Esophagus squamous epithelium (tissue), 5 donors: Measurements from ENCODE around the gene MUC20. TPM values are rescaled to one million over a fixed set of nuclear protein-coding genes. Genes with fewer than 3 reads are reported as not detected.
"Not testable (repeated sequence)": the region's sequence is repeated elsewhere in the genome, so short reads cannot be mapped to it uniquely, and the experiment has no call there.

ENCODE experiments used
- DNase-seq: peaks from one replicate; lab custom pipeline; 2025; lab: John Stamatoyannopoulos, UW
- H3K27ac ChIP-seq, 4 donors: fragments of 200-600 bp; sonication (generic); one replicate each; pipeline ENCODE4 v1.5.1; 2016 to 2019; ENCODE audit warnings: mild to moderate bottlenecking in 1 of 4
- H3K27me3 ChIP-seq, 4 donors: fragments of 200-600 bp; sonication (generic); 1 replicate in 3 of 4; 2 replicates in 1 of 4; pipeline versions ENCODE4 v1.5.1 to v1.6.0; 2017 to 2021; ENCODE audit warnings: antibody characterized with exemption in 1 of 4
- H3K36me3 ChIP-seq, 3 donors: fragments of 200-600 bp; sonication (generic); one replicate each; pipeline ENCODE4 v1.5.1; 2016 to 2019
- H3K4me1 ChIP-seq, 3 donors: fragments of 200-600 bp; sonication (generic); one replicate each; pipeline ENCODE4 v1.5.1; 2017 to 2019
- H3K4me3 ChIP-seq, 4 donors: fragments of 200-600 bp; sonication (generic); 1 replicate in 3 of 4; 2 replicates in 1 of 4; pipeline ENCODE4 v1.5.1; 2016 to 2019; ENCODE audit warnings: mild to moderate bottlenecking in 2 of 4, moderate library complexity in 1 of 4
- H3K9me3 ChIP-seq, 3 donors: fragments of 200-600 bp; sonication (generic); one replicate each; pipeline ENCODE4 v1.5.1; 2016 to 2019
- POLR2A ChIP-seq, 4 donors: fragments of 450-650 bp; IDR thresholded peaks; one replicate each; pipeline ENCODE4 v1.6.1; 2017; ENCODE audit warnings: antibody characterized with exemption in 4 of 4, mild to moderate bottlenecking in 4 of 4, moderate library complexity in 3 of 4
- WGBS, 2 donors: methylation state at CpG; one replicate each; pipeline ENCODE4 v1.1.5; 2018; 5-methylcytosine and 5-hydroxymethylcytosine counted together
- intact Hi-C: fragments of 100-400 bp; cut with DNase I; formaldehyde crosslinking; loops from one replicate; pipeline ENCODE4 v1.15.0; 2022
- total RNA-seq, 4 donors: library from RNA; depleted of rRNA; stranded (reverse); fragments of >200 nt; gene quantifications; one replicate each; pipeline ENCODE4 v1.1.0, GENCODE V29; 2016
- TF ChIP-seq, protein P1 (sequence below), 6 experiments: fragments of 450-650 bp in 4 of 6; fragments of 200-600 bp in 2 of 6; sonication (generic) in 2 of 6; IDR thresholded peaks; one replicate each; pipeline ENCODE4 v1.5.1; 2016 to 2019; ENCODE audit warnings: antibody characterized with exemption in 6 of 6, mild to moderate bottlenecking in 4 of 6, moderate library complexity in 4 of 6
- donor health status: DM: yes; HTN: yes; CAD: no.

The MUC20 gene
- total RNA-seq, 4 donors from 2014 or later, result 14.1 to 64.1 (median 25.7) TPM

DNA sequence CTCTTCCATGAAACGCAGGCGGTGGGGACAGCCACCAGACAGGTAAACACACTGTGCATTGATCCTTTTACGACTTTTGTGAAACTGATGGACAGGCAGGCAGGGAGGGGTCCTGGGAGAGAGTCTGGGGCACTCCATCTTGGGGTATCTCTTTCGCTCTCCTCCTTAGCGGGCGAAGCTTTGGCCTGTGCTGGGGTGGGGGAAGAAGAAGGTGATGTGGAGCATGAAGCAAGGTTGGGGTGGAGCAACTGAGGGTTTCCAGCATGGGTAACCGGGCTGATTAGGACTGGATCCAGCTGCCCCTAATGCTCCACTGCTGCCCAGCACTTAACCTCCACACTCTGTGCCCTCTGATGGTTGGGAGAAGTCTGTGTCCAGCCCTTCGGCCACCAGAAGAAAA is 25.6 kb downstream of the MUC20 start:
- peaks cover 0 to 7% (median 0%) of the 10 kb centered on the region in 3 donors for H3K4me1 ChIP-seq
- H3K36me3 ChIP-seq, result no peaks in the 10 kb centered on the region
- H3K9me3 ChIP-seq, result no peaks in the 10 kb centered on the region
- peaks cover 0 to 28% (median 3%) of the 10 kb centered on the region in 4 donors for H3K27me3 ChIP-seq
- 81 to 93% methylated on average over 4 to 8 of the region's 8 CpGs for WGBS, 2 donors
- no peak overlapping the region for H3K27ac ChIP-seq
- no peak for TF ChIP-seq POLR2A (IDR thresholded peaks at IDR 0.05)
- TF ChIP-seq, protein P1, sequence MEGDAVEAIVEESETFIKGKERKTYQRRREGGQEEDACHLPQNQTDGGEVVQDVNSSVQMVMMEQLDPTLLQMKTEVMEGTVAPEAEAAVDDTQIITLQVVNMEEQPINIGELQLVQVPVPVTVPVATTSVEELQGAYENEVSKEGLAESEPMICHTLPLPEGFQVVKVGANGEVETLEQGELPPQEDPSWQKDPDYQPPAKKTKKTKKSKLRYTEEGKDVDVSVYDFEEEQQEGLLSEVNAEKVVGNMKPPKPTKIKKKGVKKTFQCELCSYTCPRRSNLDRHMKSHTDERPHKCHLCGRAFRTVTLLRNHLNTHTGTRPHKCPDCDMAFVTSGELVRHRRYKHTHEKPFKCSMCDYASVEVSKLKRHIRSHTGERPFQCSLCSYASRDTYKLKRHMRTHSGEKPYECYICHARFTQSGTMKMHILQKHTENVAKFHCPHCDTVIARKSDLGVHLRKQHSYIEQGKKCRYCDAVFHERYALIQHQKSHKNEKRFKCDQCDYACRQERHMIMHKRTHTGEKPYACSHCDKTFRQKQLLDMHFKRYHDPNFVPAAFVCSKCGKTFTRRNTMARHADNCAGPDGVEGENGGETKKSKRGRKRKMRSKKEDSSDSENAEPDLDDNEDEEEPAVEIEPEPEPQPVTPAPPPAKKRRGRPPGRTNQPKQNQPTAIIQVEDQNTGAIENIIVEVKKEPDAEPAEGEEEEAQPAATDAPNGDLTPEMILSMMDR (IDR thresholded peaks at IDR 0.05), result no peak
- no peak for DNase-seq
- H3K4me3 ChIP-seq, result no peak overlapping the region
- intact Hi-C loops, result no loop called here

DNA sequence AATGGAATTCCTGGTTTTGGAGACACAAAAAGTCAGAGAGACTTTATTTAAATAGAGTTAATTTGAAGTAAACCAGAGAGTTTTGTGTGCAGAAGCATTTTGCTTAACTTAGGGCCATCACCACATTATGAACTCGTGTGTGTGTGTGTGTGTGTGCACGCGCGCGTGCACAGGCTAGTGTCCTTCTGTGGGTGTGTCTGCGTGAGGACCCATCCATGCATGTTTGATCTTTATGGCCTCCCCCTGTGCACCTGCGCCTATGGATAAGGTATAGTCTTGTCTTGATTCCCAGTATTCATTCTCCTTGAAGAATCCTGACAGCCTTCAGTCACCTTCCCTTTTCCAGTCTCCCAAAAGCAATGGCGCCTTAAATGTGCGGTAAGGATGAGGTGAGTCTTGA is 26.0 kb downstream of the MUC20 start:
- Histone ChIP-seq H3K4me1 (peaks cover 0 to 7% (median 0%) of the 10 kb centered on the region in 3 donors), H3K27me3 (peaks cover 0 to 28% (median 3%) of the 10 kb centered on the region in 4 donors), H3K27ac (no peak overlapping the region), H3K9me3 (no peaks in the 10 kb centered on the region), H3K36me3 (no peaks in the 10 kb centered on the region), H3K4me3 (no peak overlapping the region)
- 86 to 90% methylated on average over 7 of the region's 9 CpGs for WGBS, 2 donors
- no peak for DNase-seq
- intact Hi-C loops, result no loop called here
- TF ChIP-seq, protein P1 (IDR thresholded peaks at IDR 0.05), result no peak
- TF ChIP-seq POLR2A (IDR thresholded peaks at IDR 0.05), result no peak

DNA sequence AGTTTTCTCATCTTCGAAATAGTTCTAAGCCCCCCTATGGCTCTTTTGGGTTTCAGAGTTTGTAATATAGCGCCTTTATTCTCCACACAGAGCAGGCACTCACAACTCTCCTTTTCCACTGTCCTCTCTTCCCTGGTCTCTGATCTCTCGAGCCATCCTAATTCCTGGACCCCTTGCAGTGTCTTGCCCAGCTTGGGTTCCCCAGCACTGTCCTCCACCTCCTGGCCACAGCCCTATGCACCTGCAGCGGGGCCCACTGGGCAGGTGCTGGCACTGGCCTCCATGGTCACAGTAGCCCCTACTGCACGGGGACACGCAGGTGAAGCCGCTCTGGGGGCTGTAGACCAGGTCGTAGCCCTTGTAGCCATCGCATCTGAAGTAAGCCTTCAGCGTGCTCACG is 27.9 kb downstream of the MUC20 start:
- H3K36me3 ChIP-seq, result no peaks in the 10 kb centered on the region
- intact Hi-C loops, result no loop called here
- H3K4me3 ChIP-seq, result no peak overlapping the region
- H3K4me1 ChIP-seq, result peaks cover 0 to 7% (median 0%) of the 10 kb centered on the region in 3 donors
- no peak overlapping the region for H3K27ac ChIP-seq
- 93 to 98% methylated on average over 9 to 11 of the region's 11 CpGs for WGBS, 2 donors
- DNase-seq, result no peak
- peaks cover 0 to 40% (median 3%) of the 10 kb centered on the region in 4 donors for H3K27me3 ChIP-seq
- TF ChIP-seq, protein P1 (IDR thresholded peaks at IDR 0.05), result no peak
- TF ChIP-seq POLR2A (IDR thresholded peaks at IDR 0.05), result no peak
- H3K9me3 ChIP-seq, result no peaks in the 10 kb centered on the region

DNA sequence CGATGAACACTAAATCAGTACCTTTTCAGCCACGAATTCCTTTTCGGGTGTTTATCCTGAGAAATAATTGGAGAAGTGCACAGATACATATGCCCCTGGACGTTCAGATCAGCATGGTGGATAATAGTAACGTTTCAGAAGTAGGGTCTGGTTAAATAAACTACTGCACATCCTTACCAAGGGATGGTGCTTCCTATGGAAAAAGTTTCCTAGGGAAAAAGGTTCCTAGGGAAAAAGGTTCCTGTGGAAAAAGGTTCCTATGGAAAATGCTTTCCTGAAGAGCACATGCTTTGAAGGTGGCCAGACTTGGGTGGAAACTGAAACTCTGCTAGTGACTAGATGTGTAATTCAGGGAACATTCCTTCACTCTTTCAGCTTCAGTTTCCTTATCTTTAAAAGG is 28.3 kb downstream of the MUC20 start:
- H3K4me3 ChIP-seq, H3K9me3 ChIP-seq, DNase-seq, H3K36me3 ChIP-seq, intact Hi-C loops, H3K27ac ChIP-seq, H3K4me1 ChIP-seq: not testable (repeated sequence)
- H3K27me3 ChIP-seq, result peaks cover 0 to 44% (median 3%) of the 10 kb centered on the region in 4 donors
- WGBS, 2 donors, result 73% methylated on average over 5 of the region's 5 CpGs

DNA sequence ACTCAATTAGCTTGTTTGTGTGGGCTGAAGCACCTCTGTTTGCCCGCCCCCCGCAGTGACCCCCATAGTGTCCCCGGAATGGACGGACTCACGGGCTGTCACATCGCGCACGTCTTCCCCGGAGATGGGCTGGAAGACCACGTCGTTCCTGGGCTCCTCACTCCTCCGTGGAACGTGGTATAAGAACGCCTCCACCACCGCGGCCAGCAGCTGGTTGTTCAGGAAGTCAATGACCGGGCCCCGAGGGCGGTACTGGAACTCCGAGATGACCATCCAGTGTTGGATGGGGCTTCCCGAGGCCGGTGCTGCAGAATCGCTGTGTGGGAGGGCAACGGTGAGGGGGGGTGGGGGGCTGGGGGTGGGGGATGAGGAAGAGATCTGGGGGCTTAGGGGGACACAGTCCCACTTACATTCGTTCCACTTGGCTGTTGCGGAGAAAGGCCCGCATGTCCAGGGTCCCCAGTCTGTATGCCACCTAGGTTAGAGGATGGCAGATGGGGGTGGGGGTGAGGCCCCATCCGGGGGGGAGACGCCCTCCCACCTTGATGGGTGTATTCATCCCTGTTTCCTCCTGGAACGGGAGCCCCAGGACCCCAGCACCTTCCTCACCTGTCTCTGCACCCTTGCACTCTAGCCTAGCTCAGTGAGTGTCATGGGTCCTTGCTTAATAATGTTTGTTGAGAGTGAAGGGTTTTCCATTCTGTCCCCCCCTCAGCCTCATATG is 30.2 kb downstream of the MUC20 start:
- peaks cover 0 to 48% (median 3%) of the 10 kb centered on the region in 4 donors for H3K27me3 ChIP-seq
- H3K27ac ChIP-seq, result no peak overlapping the region
- no peak for DNase-seq
- intact Hi-C loops, result no loop called here
- no peaks in the 10 kb centered on the region for H3K9me3 ChIP-seq
- 72 to 79% methylated on average over 8 to 18 of the region's 30 CpGs for WGBS, 2 donors
- TF ChIP-seq, protein P1 (IDR thresholded peaks at IDR 0.05), result no peak
- TF ChIP-seq POLR2A (IDR thresholded peaks at IDR 0.05), result no peak
- H3K4me3 ChIP-seq, result no peak overlapping the region
- peaks cover 0 to 7% (median 0%) of the 10 kb centered on the region in 3 donors for H3K4me1 ChIP-seq
- no peaks in the 10 kb centered on the region for H3K36me3 ChIP-seq
